Lower lobe of right lung (tissue), 2 donors: ENCODE results near the gene IKZF3. TPM values are rescaled to one million over a fixed set of nuclear protein-coding genes. Genes with fewer than 3 reads are reported as not detected.
"Not testable (repeated sequence)": the region's sequence is repeated elsewhere in the genome, so short reads cannot be mapped to it uniquely, and the experiment has no call there.

Experiments
- ATAC-seq, 2 donors: fragments of 200-7000 bp; cut with Tn5 transposase; one replicate each; pipeline ENCODE4 v1.9.1; 2020 to 2022; ENCODE audit warnings: mild to moderate bottlenecking in 2 of 2, moderate library complexity in 2 of 2
- DNase-seq: peaks from one replicate; pipeline ENCODE4 v3.0.0-alpha.2; 2020
- H3K27ac ChIP-seq: fragments of 200-600 bp; one replicate; pipeline ENCODE4 v1.8.0; 2022
- H3K27me3 ChIP-seq: fragments of 200-600 bp; one replicate; pipeline ENCODE4 v1.8.0; 2022; ENCODE audit warnings: low read depth
- H3K36me3 ChIP-seq: fragments of 200-600 bp; one replicate; pipeline ENCODE4 v1.8.0; 2022; ENCODE audit warnings: mild to moderate bottlenecking
- H3K4me1 ChIP-seq: fragments of 200-600 bp; one replicate; pipeline ENCODE4 v1.8.0; 2022
- H3K4me3 ChIP-seq: fragments of 200-600 bp; one replicate; pipeline ENCODE4 v1.8.0; 2022; ENCODE audit warnings: mild to moderate bottlenecking
- H3K9me3 ChIP-seq: fragments of 200-600 bp; one replicate; pipeline ENCODE4 v1.8.0; 2022
- intact Hi-C: fragments of 100-400 bp; cut with DNase I; formaldehyde crosslinking; loops from one replicate; pipeline ENCODE4 v1.11.0; 2022
- total RNA-seq: library from RNA; stranded (reverse); fragmentation: NEBNext Ultra II Directional; extraction: Animal tissue kit (Norgen Biotek cat#: 25700); gene quantifications from one replicate; pipeline ENCODE4 v1.2.1, GENCODE V29; 2021
- TF ChIP-seq, protein P1 (sequence below): fragments of 200-600 bp; IDR thresholded peaks from one replicate; pipeline ENCODE4 v1.8.0; 2022; ENCODE audit warnings: antibody characterized with exemption, mild to moderate bottlenecking
- donor health status: DM: no; HTN: yes; CAD: no; lungs with severe emphysema.

The IKZF3 gene
- total RNA-seq, 1 donor from 2014 or later: 7.1 TPM

DNA sequence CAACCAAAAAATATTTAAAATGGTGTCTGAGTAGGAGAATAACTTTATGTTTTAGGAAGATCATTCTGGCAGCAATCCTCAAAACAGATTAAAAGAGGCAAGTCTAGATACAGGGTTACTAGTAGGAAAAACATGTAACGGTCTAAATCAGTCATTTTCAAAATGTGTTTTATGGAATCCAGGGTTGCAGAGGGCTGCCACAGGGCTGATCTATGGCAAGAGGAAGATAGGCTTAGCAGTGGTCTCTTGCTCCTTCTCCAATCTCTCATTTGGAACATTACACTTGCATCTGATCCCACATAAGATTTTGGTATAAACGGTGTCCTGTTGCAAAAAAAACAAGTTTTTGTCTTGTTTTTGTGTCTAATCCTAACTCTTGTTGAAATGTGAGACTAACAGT lies 9.2 kb downstream of the IKZF3 start:
- TF ChIP-seq, protein P1, sequence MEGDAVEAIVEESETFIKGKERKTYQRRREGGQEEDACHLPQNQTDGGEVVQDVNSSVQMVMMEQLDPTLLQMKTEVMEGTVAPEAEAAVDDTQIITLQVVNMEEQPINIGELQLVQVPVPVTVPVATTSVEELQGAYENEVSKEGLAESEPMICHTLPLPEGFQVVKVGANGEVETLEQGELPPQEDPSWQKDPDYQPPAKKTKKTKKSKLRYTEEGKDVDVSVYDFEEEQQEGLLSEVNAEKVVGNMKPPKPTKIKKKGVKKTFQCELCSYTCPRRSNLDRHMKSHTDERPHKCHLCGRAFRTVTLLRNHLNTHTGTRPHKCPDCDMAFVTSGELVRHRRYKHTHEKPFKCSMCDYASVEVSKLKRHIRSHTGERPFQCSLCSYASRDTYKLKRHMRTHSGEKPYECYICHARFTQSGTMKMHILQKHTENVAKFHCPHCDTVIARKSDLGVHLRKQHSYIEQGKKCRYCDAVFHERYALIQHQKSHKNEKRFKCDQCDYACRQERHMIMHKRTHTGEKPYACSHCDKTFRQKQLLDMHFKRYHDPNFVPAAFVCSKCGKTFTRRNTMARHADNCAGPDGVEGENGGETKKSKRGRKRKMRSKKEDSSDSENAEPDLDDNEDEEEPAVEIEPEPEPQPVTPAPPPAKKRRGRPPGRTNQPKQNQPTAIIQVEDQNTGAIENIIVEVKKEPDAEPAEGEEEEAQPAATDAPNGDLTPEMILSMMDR: no peak
- H3K9me3 ChIP-seq: no peaks in the 10 kb centered on the region
- H3K27me3 ChIP-seq: peaks cover 7% of the 10 kb centered on the region
- DNase-seq: no peak
- H3K4me1 ChIP-seq: no peaks in the 10 kb centered on the region
- no peaks in the 10 kb centered on the region for H3K36me3 ChIP-seq
- H3K27ac ChIP-seq: no peak overlapping the region
- intact Hi-C loops: no loop called here
- no peak overlapping the region for H3K4me3 ChIP-seq
- no peak for ATAC-seq

DNA sequence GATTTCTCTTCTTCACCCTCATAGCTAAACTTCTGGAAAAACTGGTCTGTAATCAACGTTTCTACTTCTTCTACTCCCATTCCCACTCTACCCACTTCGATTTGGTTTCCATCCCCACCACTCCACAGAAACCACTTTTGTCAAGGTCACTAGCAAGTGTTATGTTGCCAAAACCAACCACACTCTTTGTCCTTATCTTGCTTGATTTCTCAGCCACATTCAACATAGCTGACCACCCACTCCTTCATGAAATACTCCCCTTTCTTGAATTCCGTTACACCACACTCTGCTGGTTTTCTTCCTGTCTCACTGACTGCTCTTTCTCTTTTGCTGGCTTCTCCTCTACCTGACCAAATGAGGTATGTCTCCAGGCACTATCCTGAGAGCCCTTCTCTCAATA lies 11.9 kb downstream of the IKZF3 start:
- H3K4me3 ChIP-seq: no peak overlapping the region
- TF ChIP-seq, protein P1: no peak
- H3K9me3 ChIP-seq: no peaks in the 10 kb centered on the region
- H3K4me1 ChIP-seq: no peaks in the 10 kb centered on the region
- intact Hi-C loops: no loop called here
- no peaks in the 10 kb centered on the region for H3K27me3 ChIP-seq
- H3K36me3 ChIP-seq: no peaks in the 10 kb centered on the region
- no peak overlapping the region for H3K27ac ChIP-seq
- ATAC-seq (no peak), DNase-seq (no peak)

DNA sequence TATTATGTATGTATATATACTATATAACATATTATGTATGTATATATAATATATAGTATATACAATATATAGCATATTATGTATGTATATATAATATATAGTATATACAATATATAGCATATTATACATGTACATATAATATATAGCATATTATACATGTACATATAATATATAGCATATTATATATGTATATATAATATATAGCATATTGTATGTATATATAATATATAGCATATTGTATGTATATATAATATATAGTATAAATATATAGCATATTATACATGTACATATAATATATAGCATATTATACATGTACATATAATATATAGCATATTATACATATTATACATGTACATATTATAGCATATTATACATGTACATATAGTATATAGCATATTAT lies 13.9 kb downstream of the IKZF3 start:
- H3K4me1 ChIP-seq, H3K9me3 ChIP-seq, H3K36me3 ChIP-seq, H3K4me3 ChIP-seq, intact Hi-C loops, ATAC-seq, DNase-seq, H3K27me3 ChIP-seq, H3K27ac ChIP-seq: not testable (repeated sequence)

DNA sequence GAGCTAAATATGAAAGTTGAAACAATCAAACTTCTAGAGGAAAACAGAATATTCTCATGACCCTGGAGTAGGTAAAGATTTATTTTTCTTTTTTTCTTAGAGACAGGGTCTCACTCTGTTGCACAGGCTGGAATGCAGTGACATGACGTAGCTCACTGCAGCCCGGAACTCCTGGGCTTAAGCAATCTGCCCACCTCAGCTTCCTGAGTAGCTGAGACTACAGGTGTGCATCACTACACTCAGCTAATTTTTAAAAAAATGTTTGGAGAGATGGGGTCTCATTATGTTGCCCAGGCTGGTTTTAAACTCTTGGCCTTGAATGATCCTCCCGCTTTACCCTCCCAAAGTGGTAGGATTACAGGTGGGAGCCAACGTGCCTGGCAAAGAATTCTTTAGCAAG lies 15.5 kb downstream of the IKZF3 start:
- ATAC-seq: peak in 1 of 2 donors; percentile 73
- DNase-seq: no peak
- Histone ChIP-seq H3K36me3 (no peaks in the 10 kb centered on the region), H3K4me3 (no peak overlapping the region), H3K27ac (no peak overlapping the region), H3K27me3 (no peaks in the 10 kb centered on the region), H3K4me1 (no peaks in the 10 kb centered on the region), H3K9me3 (no peaks in the 10 kb centered on the region)
- intact Hi-C loops: no loop called here
- TF ChIP-seq, protein P1: no peak

DNA sequence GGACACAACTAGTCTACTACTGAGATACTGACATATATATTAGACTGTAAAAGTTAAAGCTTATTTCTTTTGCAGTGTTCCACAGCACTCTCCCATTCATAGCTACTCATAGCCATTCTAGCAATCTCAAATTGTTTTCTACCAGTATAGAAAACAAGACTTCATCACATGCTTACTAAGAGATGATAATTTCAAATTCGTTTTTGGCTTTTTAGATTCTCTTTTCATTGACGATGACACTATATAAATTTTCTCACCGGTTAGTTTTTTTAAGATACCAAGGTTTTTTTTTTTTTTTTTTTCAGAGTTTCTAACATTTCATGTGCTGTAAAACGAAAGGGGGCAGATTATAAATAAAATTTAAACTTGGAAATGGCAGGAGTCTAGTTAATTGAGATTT lies 17.9 kb downstream of the IKZF3 start:
- no peak overlapping the region for H3K4me3 ChIP-seq
- no peaks in the 10 kb centered on the region for H3K36me3 ChIP-seq
- TF ChIP-seq, protein P1: no peak
- no peaks in the 10 kb centered on the region for H3K27me3 ChIP-seq
- H3K9me3 ChIP-seq: no peaks in the 10 kb centered on the region
- H3K4me1 ChIP-seq: no peaks in the 10 kb centered on the region
- DNase-seq (no peak), ATAC-seq (no peak)
- no peak overlapping the region for H3K27ac ChIP-seq
- intact Hi-C loops: no loop called here

DNA sequence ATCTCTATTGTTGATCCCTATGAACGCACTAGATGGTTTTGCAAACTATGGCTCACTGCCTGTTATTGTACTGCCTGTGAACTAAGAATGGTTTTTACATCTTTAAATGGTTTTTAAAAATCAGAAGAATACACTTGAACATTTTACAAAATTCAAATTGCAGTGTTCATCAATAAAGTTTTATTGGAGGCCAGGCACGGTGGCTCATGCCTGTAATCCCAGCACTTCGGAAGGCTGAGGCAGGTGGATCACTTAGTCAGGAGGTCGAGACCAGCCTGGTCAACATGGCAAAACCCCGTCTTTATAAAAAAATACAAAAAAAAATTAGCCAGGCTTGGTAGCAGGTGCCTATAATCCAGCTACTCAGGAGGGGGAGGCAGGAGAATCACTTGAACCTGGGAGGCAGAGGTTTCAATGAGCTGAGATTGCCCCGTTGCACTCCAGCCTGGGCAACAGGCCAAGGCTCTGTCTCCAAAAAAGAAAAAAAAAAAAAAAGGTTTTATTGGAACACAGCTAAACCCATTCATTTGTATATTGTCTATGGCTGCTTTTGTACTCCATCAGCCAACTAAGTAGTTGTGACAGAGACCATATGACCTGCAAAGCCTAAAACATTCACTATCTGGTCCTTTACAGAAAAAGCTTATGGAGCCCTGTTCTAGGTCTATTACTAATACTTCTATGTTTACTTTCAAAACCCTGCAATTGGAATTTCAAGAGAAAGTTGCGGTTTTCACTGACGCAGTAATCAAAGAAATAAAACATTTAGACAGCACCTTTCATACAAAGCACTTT lies 18.9 kb downstream of the IKZF3 start:
- Histone ChIP-seq H3K36me3 (no peaks in the 10 kb centered on the region), H3K4me3 (no peak overlapping the region), H3K9me3 (no peaks in the 10 kb centered on the region), H3K4me1 (no peaks in the 10 kb centered on the region), H3K27me3 (no peaks in the 10 kb centered on the region), H3K27ac (no peak overlapping the region)
- TF ChIP-seq, protein P1: no peak
- intact Hi-C loops: no loop called here
- ATAC-seq (peak in 1 of 2 donors; percentile 34), DNase-seq (no peak)
